SIG-M5 treated with dmso at 0.1 percent for 504 hours (cell line): Measurements from ENCODE around the gene RACK1.
"Not testable (repeated sequence)": the region's sequence is repeated elsewhere in the genome, so short reads cannot be mapped to it uniquely, and the experiment has no call there.

Source experiments
- DNase-seq: peaks from one replicate; lab custom pipeline; 2025; ENCODE audit not compliant: unreplicated experiment; lab: John Stamatoyannopoulos, UW

Gene RACK1

GRCh38 chr5:181217111-181217802, 26.4 kb downstream of the RACK1 start:
- no peak for DNase-seq

DNA sequence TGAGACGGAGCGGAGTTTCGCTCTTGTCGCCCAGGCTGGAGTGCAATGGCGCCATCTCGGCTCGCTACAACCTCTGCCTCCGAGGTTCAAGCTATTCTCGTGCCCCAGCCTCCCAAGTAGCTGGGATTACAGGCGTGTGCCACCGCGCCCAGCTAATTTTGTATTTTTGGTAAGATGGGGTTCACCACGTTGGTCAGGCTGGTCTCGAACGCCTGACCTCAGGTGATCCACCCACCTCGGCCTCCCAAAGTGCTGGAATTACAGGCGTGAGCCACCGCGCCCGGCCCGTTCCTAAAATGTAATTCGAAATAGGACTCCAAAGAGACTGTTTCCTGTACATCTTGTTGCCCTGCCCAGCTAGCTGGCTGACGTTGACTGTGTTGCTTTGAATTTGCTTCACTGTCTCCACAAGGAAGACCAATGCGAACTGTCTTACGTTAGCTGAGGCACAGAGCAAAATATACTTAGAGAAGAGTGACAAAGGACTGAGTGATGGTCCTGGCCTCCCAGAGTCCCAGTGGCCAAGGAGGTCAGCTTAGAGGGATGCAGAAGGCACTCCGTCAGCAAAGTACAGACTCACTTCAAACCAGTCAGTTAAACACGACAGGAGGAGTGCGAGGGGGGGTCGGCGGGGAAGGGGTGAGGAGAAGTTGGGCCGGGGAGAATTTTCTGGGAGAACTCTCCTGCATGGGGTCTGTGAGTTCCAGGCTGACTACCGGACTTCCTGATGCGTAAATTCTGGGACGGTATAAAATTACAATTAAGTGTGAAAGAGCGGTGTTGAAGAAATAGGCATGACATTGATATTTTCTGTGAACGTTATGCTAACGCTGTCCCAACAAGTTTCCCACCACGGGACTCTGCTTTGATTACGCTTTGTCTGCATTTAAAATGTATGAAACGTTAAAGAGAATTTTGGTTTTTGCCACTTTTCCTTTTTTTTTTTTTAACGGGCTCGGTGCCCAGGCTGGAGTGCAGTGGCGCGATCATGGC, 27.4 kb downstream of the RACK1 start:
- DNase-seq: no peak

GRCh38 chr5:181214249-181214648, 29.5 kb downstream of the RACK1 start:
- not testable (repeated sequence) for DNase-seq

GRCh38 chr5:181212934-181213333, 30.8 kb downstream of the RACK1 start:
- no peak for DNase-seq

GRCh38 chr5:181212080-181212479, 31.6 kb downstream of the RACK1 start:
- DNase-seq: no peak

DNA sequence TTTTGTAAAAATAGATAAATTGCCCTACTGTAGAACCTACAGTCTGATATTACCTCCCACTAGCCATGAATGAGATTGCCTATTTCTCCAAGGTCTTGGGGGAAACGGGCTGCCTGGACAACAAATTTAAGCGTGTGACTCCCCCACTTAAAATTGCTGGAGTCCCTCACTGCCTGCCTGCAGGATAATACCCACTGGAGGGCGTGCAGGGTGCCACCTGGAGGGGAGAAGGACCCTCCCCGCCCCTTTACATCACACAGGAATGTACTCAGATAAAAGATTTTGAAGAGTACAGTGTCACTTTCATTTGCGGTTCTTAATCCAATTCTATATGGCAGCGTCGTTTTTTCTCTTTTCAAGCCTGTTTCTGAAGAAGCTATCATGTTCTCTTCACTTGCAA, 32.5 kb downstream of the RACK1 start:
- DNase-seq: no peak

DNA sequence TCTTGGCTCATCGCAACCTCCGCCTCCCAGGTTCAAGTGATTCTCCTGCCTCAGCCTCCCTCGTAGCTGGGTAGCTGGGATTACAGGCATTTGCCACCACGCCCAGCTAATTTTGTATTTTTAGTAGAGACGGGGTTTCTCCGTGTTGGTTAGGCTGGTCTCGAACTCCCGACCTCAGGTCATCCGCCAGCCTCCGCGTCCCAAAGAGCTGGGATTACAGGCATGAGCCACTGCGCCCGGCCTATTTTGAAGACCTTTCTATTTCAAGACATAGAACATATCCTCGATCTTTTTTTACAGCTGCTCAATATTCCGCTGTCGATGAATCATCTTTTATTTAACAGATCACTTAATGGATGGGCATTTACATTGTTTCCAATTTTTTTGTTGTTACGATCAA, 33.0 kb downstream of the RACK1 start:
- not testable (repeated sequence) for DNase-seq

DNA sequence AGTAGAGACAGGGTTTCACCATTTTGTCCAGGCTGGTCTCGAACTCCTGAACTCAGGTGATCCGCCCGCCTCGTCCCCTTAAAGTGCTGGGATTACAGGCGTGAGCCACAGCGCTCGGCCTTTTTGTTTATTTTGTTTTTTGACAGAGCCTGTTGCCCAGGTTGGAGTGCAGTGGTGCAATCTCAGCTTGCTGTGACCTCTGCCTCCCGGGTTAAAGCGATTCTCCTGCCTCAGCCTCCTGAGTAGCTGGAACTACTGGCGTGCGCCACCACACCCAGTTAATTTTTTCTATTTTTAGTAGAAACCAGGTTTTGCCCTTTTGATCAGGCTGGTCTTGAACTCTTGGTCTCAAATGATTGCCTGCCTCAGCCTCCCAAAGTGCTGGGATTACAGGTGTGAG, 33.6 kb downstream of the RACK1 start:
- DNase-seq: not testable (repeated sequence)

GRCh38 chr5:181209006-181209405, 34.7 kb downstream of the RACK1 start:
- DNase-seq: not testable (repeated sequence)

- DNase-seq: no peak
These were observed 35.8 kb downstream of the RACK1 start for GRCh38 chr5:181207960-181208253.

GRCh38 chr5:181207214-181207959, 36.3 kb downstream of the RACK1 start:
- no peak for DNase-seq

GRCh38 chr5:181205761-181206649, 37.7 kb downstream of the RACK1 start:
- DNase-seq: no peak

- no peak for DNase-seq
These were observed 38.6 kb downstream of the RACK1 start, which contains the start of gene TRIM7 for GRCh38 chr5:181204826-181205760. TRIM7 (minus strand) TSS chr5:181205196; CDS start chr5:181205110, 86 bp downstream.

DNA sequence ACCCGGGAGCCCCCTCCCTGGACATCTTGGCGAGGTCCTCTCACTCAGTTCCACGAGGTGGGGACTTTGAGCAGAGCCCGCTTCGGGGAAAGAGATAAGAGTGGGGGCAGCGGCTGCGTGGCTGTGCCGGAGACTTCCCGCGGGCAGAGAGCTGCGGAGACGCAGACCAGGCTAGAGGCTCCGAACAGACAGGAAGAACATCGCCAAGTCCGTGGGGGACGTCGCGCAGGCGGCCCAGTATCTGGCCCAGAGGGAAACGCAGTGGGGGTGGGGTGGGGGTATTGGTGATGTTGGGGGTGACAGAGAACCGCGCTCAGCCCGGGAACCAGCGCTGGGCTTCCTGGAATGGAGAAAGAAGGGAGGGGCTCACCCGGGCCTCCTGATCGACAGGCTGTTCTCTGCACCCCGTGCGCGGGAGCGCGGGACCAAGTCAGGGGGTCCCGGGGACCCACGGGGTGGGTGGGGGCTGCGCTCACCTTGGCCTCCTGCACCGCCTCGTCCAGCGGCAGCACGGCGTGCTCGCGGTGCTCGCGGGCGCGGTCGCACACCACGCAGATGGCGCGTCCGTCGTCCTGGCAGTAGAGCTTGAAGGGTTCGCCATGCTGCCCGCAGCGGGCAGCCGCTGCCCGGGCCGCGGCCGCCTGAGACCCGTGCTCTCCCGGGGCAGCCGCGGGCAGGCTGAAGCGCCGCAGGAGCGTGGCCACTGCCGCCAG, 39.4 kb downstream of the RACK1 start:
- no peak for DNase-seq

DNA sequence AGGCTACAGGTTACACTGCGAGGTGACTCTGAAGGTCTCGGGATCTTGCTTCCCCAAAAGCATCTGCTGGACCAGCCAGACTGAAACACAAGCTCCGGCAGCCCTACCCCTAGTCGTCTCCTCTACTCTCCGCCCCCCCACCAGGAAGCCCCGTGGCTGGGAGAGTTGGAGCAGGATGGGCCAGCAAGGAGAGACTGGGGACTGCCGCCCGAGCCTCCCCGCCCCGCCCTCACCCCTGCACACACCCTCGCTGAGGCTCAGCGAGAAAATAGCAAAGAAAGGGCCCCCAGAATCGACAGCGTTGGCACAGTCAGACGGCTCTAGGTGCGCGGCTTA, 40.0 kb downstream of the RACK1 start:
- DNase-seq: no peak

DNA sequence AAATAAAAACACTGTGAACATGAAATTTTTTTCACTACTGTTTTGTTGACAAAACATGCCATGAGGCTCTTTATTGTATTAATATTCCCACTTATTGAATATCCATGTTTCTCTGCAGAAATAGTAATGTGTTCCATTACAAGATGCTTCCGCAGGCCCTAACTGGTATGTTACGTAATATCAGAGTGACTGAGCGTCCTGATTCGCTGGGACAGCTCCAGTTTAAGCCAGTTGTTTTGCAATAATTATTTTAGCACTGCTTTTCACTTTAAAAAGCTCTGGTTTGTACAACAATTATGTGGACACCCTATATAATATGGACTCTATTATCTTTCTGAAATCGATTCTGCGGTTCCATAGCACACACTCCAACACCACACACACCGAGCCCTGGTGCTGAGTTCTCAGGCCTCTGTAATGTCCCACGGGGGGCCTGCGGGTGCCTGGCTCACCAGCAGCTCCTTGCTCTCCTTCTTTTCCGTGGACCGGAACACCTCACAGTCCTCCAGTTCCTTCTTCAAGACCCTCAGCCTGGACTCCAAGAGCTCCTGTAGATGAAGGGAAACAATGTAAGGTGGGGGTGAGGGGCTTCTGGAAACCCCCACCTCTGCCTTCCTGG, 40.5 kb downstream of the RACK1 start:
- no peak for DNase-seq

DNA sequence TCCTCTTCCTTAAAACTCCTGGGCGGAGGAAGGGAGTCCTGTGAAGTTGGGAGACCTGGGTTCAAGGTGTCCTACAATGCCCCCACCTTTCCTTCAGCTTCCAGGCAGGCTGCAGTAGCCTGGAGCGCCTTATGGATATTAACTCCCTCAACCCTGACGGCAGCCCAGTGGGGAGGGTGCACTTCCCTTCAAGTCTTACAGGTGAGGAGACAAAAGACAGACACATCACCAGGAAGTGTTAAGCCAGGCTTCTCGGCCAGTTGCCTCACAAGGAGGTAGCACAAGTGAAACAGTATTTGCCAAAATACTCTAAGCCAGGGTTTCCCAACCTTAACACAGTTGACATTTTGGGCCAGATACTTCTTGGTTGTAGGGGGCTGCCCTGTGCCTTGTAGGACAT, 42.9 kb downstream of the RACK1 start:
- no peak for DNase-seq

GRCh38 chr5:181199881-181200638, 43.6 kb downstream of the RACK1 start:
- DNase-seq: no peak
